T-helper 17 cell (primary cell): ENCODE measurements around the gene GSTT2B. TPM values are rescaled to one million over a fixed set of nuclear protein-coding genes. Genes with fewer than 3 reads are reported as not detected.
A peak's percentile ranks its signal among the peaks of the same experiment; 100 is the strongest.
"Not testable (repeated sequence)": the region's sequence is repeated elsewhere in the genome, so short reads cannot be mapped to it uniquely, and the experiment has no call there.

Source experiments
- ATAC-seq: fragments of 150-1000 bp; cut with Tn5 transposase; 2 replicates; pipeline ENCODE4 v1.10.0; 2021; ENCODE audit warnings: mild to moderate bottlenecking, moderate library complexity
- DNase-seq, 3 donors: peaks; one replicate each; pipeline versions ENCODE4 v3.0.0 to v3.0.0-alpha.2; 2020 to 2021
- H3K9me3 ChIP-seq: one replicate; pipeline ENCODE4 v1.7.0; 2013; ENCODE audit warnings: low read length, mild to moderate bottlenecking; ENCODE audit not compliant: control insufficient read depth, poor library complexity, severe bottlenecking
- H3K27ac Mint-ChIP-seq: one replicate; pipeline ENCODE4 v1.8.0; 2022; ENCODE audit warnings: mild to moderate bottlenecking, moderate library complexity, mixed read lengths
- H3K27me3 Mint-ChIP-seq: one replicate; pipeline ENCODE4 v1.8.0; 2022; ENCODE audit warnings: mixed read lengths
- H3K36me3 Mint-ChIP-seq: one replicate; pipeline ENCODE4 v1.8.0; 2022; ENCODE audit warnings: low read depth, mixed read lengths
- H3K4me1 Mint-ChIP-seq: one replicate; pipeline ENCODE4 v1.8.0; 2022; ENCODE audit warnings: mild to moderate bottlenecking, mixed read lengths
- H3K4me3 Mint-ChIP-seq: one replicate; pipeline ENCODE4 v1.8.0; 2022; ENCODE audit warnings: mild to moderate bottlenecking, moderate library complexity, mixed read lengths
- total RNA-seq, 4 donors: library from RNA in 2 of 4; stranded (reverse) in 2 of 4; gene quantifications; one replicate each; pipeline ENCODE4 v1.2.3 and lab custom pipeline; 2022 to 2026

GSTT2B gene
- total RNA-seq, 2 donors from 2014 or later = not detected

GRCh38 chr22:23951383-23951782 is 9.6 kb downstream of the GSTT2B start:
- H3K27ac Mint-ChIP-seq, ATAC-seq, H3K4me3 Mint-ChIP-seq, H3K36me3 Mint-ChIP-seq, H3K27me3 Mint-ChIP-seq, H3K9me3 ChIP-seq, DNase-seq: not testable (repeated sequence)
- H3K4me1 Mint-ChIP-seq = peaks cover 11% of the 10 kb centered on the region

GRCh38 chr22:23949764-23950163 is 11.2 kb downstream of the GSTT2B start:
- not testable (repeated sequence) for ATAC-seq, H3K27ac Mint-ChIP-seq, H3K4me3 Mint-ChIP-seq, H3K36me3 Mint-ChIP-seq, H3K9me3 ChIP-seq, H3K27me3 Mint-ChIP-seq, DNase-seq
- H3K4me1 Mint-ChIP-seq = peaks cover 10% of the 10 kb centered on the region

- H3K27me3 Mint-ChIP-seq, ATAC-seq, H3K27ac Mint-ChIP-seq, DNase-seq, H3K4me3 Mint-ChIP-seq, H3K36me3 Mint-ChIP-seq, H3K9me3 ChIP-seq, H3K4me1 Mint-ChIP-seq: not testable (repeated sequence)
Measured at GRCh38 chr22:23947391-23947790, 13.6 kb downstream of the GSTT2B start.

- not testable (repeated sequence) for DNase-seq, H3K27ac Mint-ChIP-seq, H3K9me3 ChIP-seq, H3K4me1 Mint-ChIP-seq, H3K4me3 Mint-ChIP-seq, ATAC-seq, H3K36me3 Mint-ChIP-seq
- H3K27me3 Mint-ChIP-seq = peaks cover 17% of the 10 kb centered on the region
Measured at GRCh38 chr22:23940166-23940565, 20.8 kb downstream of the GSTT2B start.

- H3K36me3 Mint-ChIP-seq = peaks cover 3% of the 10 kb centered on the region
- no peaks in the 10 kb centered on the region for H3K4me1 Mint-ChIP-seq
- H3K9me3 ChIP-seq = no peaks in the 10 kb centered on the region
- H3K27ac Mint-ChIP-seq = no peak overlapping the region
- ATAC-seq = no peak
- no peak for DNase-seq
- H3K4me3 Mint-ChIP-seq = no peak overlapping the region
- peaks cover 17% of the 10 kb centered on the region for H3K27me3 Mint-ChIP-seq
Measured at GRCh38 chr22:23939017-23939357, 22.0 kb downstream of the GSTT2B start.

GRCh38 chr22:23938328-23939016 is 22.5 kb downstream of the GSTT2B start:
- Mint-ChIP-seq H3K27ac (no peak overlapping the region), H3K4me3 (no peak overlapping the region), H3K36me3 (peaks cover 3% of the 10 kb centered on the region), H3K27me3 (peaks cover 17% of the 10 kb centered on the region), H3K4me1 (no peaks in the 10 kb centered on the region)
- ATAC-seq = no peak
- DNase-seq = no peak
- H3K9me3 ChIP-seq = no peaks in the 10 kb centered on the region

- Mint-ChIP-seq H3K36me3 (no peaks in the 10 kb centered on the region), H3K4me1 (no peaks in the 10 kb centered on the region), H3K27ac (no peak overlapping the region), H3K27me3 (peaks cover 29% of the 10 kb centered on the region), H3K4me3 (no peak overlapping the region)
- H3K9me3 ChIP-seq = no peaks in the 10 kb centered on the region
- no peak for DNase-seq
- no peak for ATAC-seq
Measured at GRCh38 chr22:23926561-23926960, 34.4 kb downstream of the GSTT2B start.

GRCh38 chr22:23925020-23925606 is 35.9 kb downstream of the GSTT2B start:
- Mint-ChIP-seq H3K4me1 (no peaks in the 10 kb centered on the region), H3K27me3 (peaks cover 29% of the 10 kb centered on the region), H3K27ac (no peak overlapping the region), H3K36me3 (no peaks in the 10 kb centered on the region), H3K4me3 (no peak overlapping the region)
- no peaks in the 10 kb centered on the region for H3K9me3 ChIP-seq
- ATAC-seq (no peak), DNase-seq (no peak)

GRCh38 chr22:23922921-23923320 is 38.1 kb downstream of the GSTT2B start:
- ATAC-seq (no peak), DNase-seq (no peak)
- H3K9me3 ChIP-seq = no peaks in the 10 kb centered on the region
- no peak overlapping the region for H3K27ac Mint-ChIP-seq
- H3K4me1 Mint-ChIP-seq = no peaks in the 10 kb centered on the region
- no peak overlapping the region for H3K4me3 Mint-ChIP-seq
- H3K27me3 Mint-ChIP-seq = peaks cover 16% of the 10 kb centered on the region
- H3K36me3 Mint-ChIP-seq = no peaks in the 10 kb centered on the region

- ATAC-seq, DNase-seq: not testable (repeated sequence)
Measured at GRCh38 chr22:23921586-23922201, 39.3 kb downstream of the GSTT2B start.

GRCh38 chr22:23920267-23920611 is 40.8 kb downstream of the GSTT2B start:
- H3K4me1 Mint-ChIP-seq, H3K4me3 Mint-ChIP-seq, H3K27me3 Mint-ChIP-seq, H3K36me3 Mint-ChIP-seq, H3K27ac Mint-ChIP-seq, DNase-seq, H3K9me3 ChIP-seq, ATAC-seq: not testable (repeated sequence)

More at GRCh38 chr22:23921586-23922201, 39.3 kb downstream of the GSTT2B start:
- not testable (repeated sequence) for H3K36me3 Mint-ChIP-seq, H3K27me3 Mint-ChIP-seq, H3K4me3 Mint-ChIP-seq, H3K4me1 Mint-ChIP-seq, H3K9me3 ChIP-seq, H3K27ac Mint-ChIP-seq

- ATAC-seq = no peak
- no peak overlapping the region for H3K27ac Mint-ChIP-seq
Measured at GRCh38 chr22:23915290-23915689, 45.7 kb downstream of the GSTT2B start.

GRCh38 chr22:23913661-23914353 is 47.2 kb downstream of the GSTT2B start:
- ATAC-seq (peak; percentile 100), DNase-seq (peak; percentile 97 to 98 (median 98))
- Mint-ChIP-seq H3K36me3 (no peaks in the 10 kb centered on the region), H3K27ac (peak overlapping the region; percentile 95), H3K4me3 (peak overlapping the region; percentile 97), H3K4me1 (peaks cover 11% of the 10 kb centered on the region), H3K27me3 (no peaks in the 10 kb centered on the region)
- H3K9me3 ChIP-seq = no peaks in the 10 kb centered on the region

More at GRCh38 chr22:23915290-23915689, 45.7 kb downstream of the GSTT2B start:
- H3K36me3 Mint-ChIP-seq = no peaks in the 10 kb centered on the region
- H3K4me3 Mint-ChIP-seq = no peak overlapping the region
- H3K4me1 Mint-ChIP-seq = peaks cover 8% of the 10 kb centered on the region
- no peaks in the 10 kb centered on the region for H3K9me3 ChIP-seq
- DNase-seq = no peak
- H3K27me3 Mint-ChIP-seq = no peaks in the 10 kb centered on the region
